Activated B cell treated with CpG ODN at 0.5 μM for 24 hours (primary cell): ENCODE results near the gene CDC42BPG. TPM values are rescaled to one million over a fixed set of nuclear protein-coding genes. Genes with fewer than 3 reads are reported as not detected.

Experiments
- ATAC-seq: fragments of 200-7000 bp; cut with Tn5 transposase; one replicate; pipeline ENCODE4 v1.10.0; 2021; ENCODE audit warnings: low read depth, mild to moderate bottlenecking, moderate library complexity
- CTCF ChIA-PET: fragments of 350-600 bp; sonication (Branson Sonifier 250); formaldehyde crosslinking; loops from one replicate; lab custom pipeline; 2021; ENCODE audit warnings: antibody characterized with exemption; lab: Charles Lee
- POLR2A ChIA-PET: fragments of 350-600 bp; sonication (Branson Sonifier 250); formaldehyde crosslinking; loops from one replicate; lab custom pipeline; 2021; ENCODE audit warnings: antibody characterized with exemption; lab: Charles Lee
- DNase-seq: peaks from one replicate; pipeline ENCODE4 v3.0.0; 2022
- H3K27ac Mint-ChIP-seq: one replicate; pipeline ENCODE4 v1.8.0; 2020; ENCODE audit warnings: mixed read lengths
- H3K27me3 Mint-ChIP-seq: one replicate; pipeline ENCODE4 v1.8.0; 2021; ENCODE audit warnings: mixed read lengths
- H3K36me3 Mint-ChIP-seq: one replicate; pipeline ENCODE4 v1.8.0; 2021; ENCODE audit warnings: low read depth, mixed read lengths
- H3K4me1 Mint-ChIP-seq: one replicate; pipeline ENCODE4 v1.8.0; 2021; ENCODE audit warnings: mixed read lengths
- H3K4me3 Mint-ChIP-seq: one replicate; pipeline ENCODE4 v1.8.0; 2020; ENCODE audit warnings: mild to moderate bottlenecking, mixed read lengths
- H3K9me3 Mint-ChIP-seq: one replicate; pipeline ENCODE4 v1.8.0; 2020; ENCODE audit warnings: mixed read lengths
- CTCF ChIP-seq: fragments of 200-600 bp; IDR thresholded peaks from one replicate; pipeline ENCODE4 v1.8.0; 2022; ENCODE audit warnings: antibody characterized with exemption, mild to moderate bottlenecking
- intact Hi-C: fragments of 100-400 bp; cut with micrococcal nuclease; formaldehyde crosslinking; loops from one replicate; pipeline ENCODE4 v1.15.1; 2024
- total RNA-seq: library from RNA; stranded (reverse); gene quantifications from 2 replicates; pipeline ENCODE4 v1.2.3, GENCODE V29; 2022

Gene CDC42BPG
- total RNA-seq, 1 donor from 2014 or later, result 3.7 TPM

DNA sequence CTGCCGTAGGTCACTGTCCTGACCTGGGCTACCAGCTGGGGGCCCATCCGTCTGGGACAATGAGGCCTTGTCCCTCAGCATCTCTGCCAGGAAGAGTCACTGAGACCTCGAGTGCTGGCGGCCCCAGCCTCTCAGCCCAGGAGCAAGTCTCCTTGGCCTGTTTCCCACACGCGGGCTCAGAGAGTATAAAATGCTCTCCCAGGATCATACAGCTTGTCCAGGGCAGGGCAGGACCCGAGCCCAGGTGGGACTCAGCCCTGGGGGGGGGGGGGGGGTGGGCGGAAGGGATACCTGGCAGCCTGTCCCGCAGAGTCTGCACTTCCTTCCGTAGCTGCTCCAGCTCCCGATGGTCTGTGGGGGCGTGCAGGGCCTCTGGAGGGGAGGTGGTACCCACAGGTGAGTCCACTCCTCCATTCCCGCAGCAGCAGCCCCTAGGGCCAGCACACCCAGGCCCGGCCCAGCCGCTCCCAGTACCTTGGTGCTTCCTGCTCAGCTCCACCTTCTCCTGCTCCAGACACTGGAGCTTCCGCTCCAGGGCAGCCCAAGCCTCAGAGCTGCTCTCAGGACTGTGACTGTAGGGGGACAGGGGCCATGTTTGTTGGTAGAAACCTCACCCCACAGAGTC lies 7.9 kb downstream of the CDC42BPG start:
- CTCF ChIA-PET, result no interaction called here
- POLR2A ChIA-PET, result no interaction called here
- DNase-seq (no peak), ATAC-seq (no peak)
- intact Hi-C loops, result no loop called here
- no peak overlapping the region for H3K27ac Mint-ChIP-seq
- no peak for TF ChIP-seq CTCF
- no peaks in the 10 kb centered on the region for H3K4me1 Mint-ChIP-seq
- peaks cover 15% of the 10 kb centered on the region for H3K36me3 Mint-ChIP-seq
- H3K9me3 Mint-ChIP-seq, result no peaks in the 10 kb centered on the region
- no peaks in the 10 kb centered on the region for H3K27me3 Mint-ChIP-seq
- no peak overlapping the region for H3K4me3 Mint-ChIP-seq

DNA sequence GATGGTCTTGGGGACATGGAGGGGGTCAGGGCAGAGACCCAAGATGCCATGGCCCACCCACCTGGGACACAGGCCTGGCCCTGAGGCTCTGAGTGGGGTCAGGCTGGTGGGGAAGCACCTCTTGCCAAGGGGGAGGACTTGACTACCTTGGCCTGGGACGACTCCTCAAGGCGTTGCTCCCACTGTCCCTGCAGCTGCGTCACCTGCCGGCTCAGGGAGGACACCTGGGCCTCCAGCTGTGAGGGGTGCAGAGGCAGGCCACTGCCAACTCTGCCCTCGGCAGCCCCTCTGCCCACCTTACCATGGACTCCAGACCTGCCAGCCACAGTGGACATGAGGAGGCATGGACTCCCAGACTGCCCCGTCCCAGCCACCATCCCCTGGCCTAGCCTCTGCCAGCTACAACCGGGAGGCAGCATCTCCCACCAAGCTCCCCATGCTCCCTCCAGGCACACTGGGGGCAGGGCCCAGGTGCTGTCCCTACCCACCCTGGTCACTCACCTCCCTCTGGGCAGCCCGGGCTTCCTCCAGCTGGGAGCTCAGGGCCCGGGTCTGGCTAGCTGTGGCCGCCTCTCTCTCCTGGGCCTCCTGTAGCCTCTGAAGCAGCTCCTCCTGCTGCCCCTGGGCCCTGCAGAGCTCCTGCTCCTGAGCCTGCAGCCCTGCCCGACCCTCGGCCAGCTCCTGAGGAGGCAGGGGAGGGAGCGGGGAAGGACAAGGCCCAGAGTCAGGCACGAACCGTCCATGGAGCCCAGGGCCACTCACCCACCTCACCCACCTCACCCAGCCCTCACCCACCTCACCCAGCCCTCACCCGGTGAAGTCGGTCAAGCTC lies 8.6 kb downstream of the CDC42BPG start:
- no peak for TF ChIP-seq CTCF
- Mint-ChIP-seq H3K4me1 (no peaks in the 10 kb centered on the region), H3K27me3 (no peaks in the 10 kb centered on the region), H3K4me3 (no peak overlapping the region), H3K27ac (no peak overlapping the region), H3K9me3 (no peaks in the 10 kb centered on the region), H3K36me3 (peaks cover 14% of the 10 kb centered on the region)
- ATAC-seq (no peak), DNase-seq (no peak)
- POLR2A ChIA-PET, result interaction anchor here (0.6 kb wide), 1 partner anchor 494 kb away, joined by 13 read pairs; no protein-coding TSS in a partner anchor
- intact Hi-C loops, result no loop called here
- CTCF ChIA-PET, result no interaction called here

DNA sequence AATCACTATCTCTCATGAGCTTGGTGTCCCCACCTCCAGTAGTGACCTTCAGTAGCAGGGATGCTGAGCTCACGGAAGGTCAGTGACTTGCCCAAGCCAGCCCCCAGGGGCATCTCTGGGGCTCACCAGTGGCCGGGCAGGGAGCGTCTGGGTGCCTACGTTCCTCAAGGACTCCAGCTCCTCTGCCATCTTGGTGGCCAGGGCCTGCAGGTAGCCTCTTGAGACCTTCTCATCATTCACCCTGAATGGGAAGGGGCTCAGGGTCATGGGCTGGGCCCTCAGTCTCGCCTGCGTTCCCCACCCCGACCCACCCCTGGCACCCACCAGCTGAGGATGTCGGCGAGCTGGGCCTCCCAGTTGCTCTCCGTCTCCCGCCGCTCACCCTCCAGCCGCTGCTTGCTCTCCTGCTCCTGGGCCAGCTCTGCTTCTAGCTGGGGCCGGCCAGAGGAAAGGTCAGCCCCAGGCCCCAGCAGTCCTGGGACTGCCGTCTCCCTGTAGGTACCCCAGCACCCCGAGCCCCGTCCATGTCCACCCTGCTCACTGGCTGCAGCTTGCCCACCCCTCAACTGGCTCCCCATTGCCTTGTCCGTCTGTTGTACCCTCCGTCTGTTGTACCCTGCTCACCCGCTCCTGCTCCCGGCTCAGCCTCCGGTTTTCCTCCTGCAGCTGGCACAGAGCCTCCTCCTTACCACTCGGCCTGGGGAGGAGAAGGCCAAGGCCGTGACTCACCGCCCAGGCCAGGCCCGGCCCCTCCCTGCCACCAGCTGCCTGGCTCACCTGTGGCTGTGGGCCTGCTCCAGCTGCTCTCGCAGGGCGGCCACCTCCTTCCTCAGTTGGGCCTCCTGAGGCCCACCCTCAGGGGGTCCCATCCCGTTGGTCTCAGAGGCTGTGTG lies 9.5 kb downstream of the CDC42BPG start:
- intact Hi-C loops, result no loop called here
- POLR2A ChIA-PET, result interaction anchor here (0.9 kb wide), 1 partner anchor 180 kb away, joined by 5 read pairs; no protein-coding TSS in a partner anchor
- ATAC-seq (no peak), DNase-seq (no peak)
- Mint-ChIP-seq H3K9me3 (no peaks in the 10 kb centered on the region), H3K27me3 (no peaks in the 10 kb centered on the region), H3K27ac (no peak overlapping the region), H3K4me3 (no peak overlapping the region), H3K36me3 (peaks cover 14% of the 10 kb centered on the region), H3K4me1 (no peaks in the 10 kb centered on the region)
- CTCF ChIA-PET, result no interaction called here
- no peak for TF ChIP-seq CTCF

DNA sequence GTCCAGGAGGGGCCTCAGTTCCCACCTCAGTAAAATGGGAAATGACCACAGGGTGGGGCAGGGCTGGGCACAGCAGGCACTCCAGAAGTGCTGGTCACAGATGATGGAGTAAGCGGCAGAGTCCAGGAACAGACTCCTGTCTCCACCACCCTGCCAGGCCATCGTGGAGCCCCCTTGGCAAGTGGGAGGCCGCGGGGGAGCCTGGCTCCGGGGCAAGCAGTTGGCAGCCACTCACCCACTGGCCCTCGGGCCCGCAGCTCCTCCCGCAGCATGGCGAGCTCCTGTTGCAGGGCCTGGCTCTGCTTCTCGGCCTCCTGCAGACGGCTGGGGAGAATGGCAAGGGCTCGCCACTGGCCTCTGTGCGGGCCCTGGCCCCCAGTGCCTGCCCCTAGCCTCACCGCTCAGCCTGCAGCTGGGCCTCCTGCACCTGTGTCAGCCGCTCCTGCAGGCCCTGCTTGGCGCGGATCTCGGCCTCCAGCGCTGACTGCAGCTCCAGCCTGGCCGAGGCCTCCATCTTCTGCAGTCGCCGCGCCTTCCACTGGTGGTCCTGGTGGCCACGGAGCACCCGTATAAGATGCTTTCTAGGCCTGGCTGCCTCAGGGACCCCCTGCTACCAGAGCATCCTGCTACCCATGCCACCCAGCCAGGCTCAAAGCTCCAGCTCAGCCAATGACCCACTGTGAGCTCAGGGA lies 10.3 kb downstream of the CDC42BPG start:
- no peak for ATAC-seq
- no peaks in the 10 kb centered on the region for H3K4me1 Mint-ChIP-seq
- CTCF ChIA-PET, result no interaction called here
- TF ChIP-seq CTCF, result no peak
- no peak overlapping the region for H3K4me3 Mint-ChIP-seq
- peaks cover 9% of the 10 kb centered on the region for H3K36me3 Mint-ChIP-seq
- no peaks in the 10 kb centered on the region for H3K27me3 Mint-ChIP-seq
- no peaks in the 10 kb centered on the region for H3K9me3 Mint-ChIP-seq
- POLR2A ChIA-PET, result interaction anchor here (0.9 kb wide), 1 partner anchor 181 kb away, joined by 5 read pairs; no protein-coding TSS in a partner anchor
- intact Hi-C loops, result no loop called here
- no peak overlapping the region for H3K27ac Mint-ChIP-seq
- no peak for DNase-seq
